ENCODE data around the gene THG1L. TPM values are rescaled to one million over a fixed set of nuclear protein-coding genes. Genes with fewer than 3 reads are reported as not detected.

Gene THG1L
- total and polyA plus RNA-seq, 2 of the 13 experiments (the other 11 are each of a cell fraction or from before 2014, with no cell fraction given) = 16.6 to 17.2 TPM

- TF ChIP-seq TSC22D2 (CRISPR knock-in tag; IDR thresholded peaks at IDR 0.05; ENCODE audit: borderline replicate concordance) (0 out of 2 replicates have a peak, but pooled peaks have one; percentile 55), TGIF2 (CRISPR knock-in tag; IDR thresholded peaks at IDR 0.05) (peak; percentile 66), GTF2F1 (IDR thresholded peaks at IDR 0.05; ENCODE audit: low read length) (no peak), ARID5B (CRISPR knock-in tag; IDR thresholded peaks at IDR 0.05) (peak; percentile 72), ARNT2 (CRISPR knock-in tag; IDR thresholded peaks at IDR 0.05; ENCODE audit: low read depth) (peak; percentile 70; the same call in 1 of the 2 replicates), CERS6 (CRISPR knock-in tag; IDR thresholded peaks at IDR 0.05) (no peak), ZNF772 (CRISPR knock-in tag; IDR thresholded peaks at IDR 0.05) (peak; percentile 42; the same call in 1 of the 2 replicates), SAFB2 (CRISPR knock-in tag; IDR thresholded peaks at IDR 0.05; ENCODE audit: borderline replicate concordance, low read depth) (peak; percentile 82; the same call in 1 of the 2 replicates), STAT5B (CRISPR knock-in tag; IDR thresholded peaks at IDR 0.05) (no peak), CCDC6 (CRISPR knock-in tag; IDR thresholded peaks at IDR 0.05) (no peak), ATM (IDR thresholded peaks at IDR 0.05; ENCODE audit: borderline replicate concordance) (no peak), SKI (IDR thresholded peaks at IDR 0.05; ENCODE audit: partially characterized antibody) (no peak), ZNF597 (CRISPR knock-in tag; IDR thresholded peaks at IDR 0.05) (no peak)
Measured at GRCh38 chr5:157743163-157744050, 12.2 kb downstream of the THG1L start, which contains the start of gene LSM11 (continued).

Data from HepG2 (cell line).